GM12878 (cell line): Measurements from ENCODE around the gene RHEB.

Experiments
- CTCF ChIP-seq, 3 experiments: IDR thresholded peaks in 2 of 3; conservative IDR thresholded peaks in 1 of 3; 2 replicates each; pipeline ENCODE4 v1.5.1; 2011; ENCODE audit warnings: low read depth in 3 of 3, low read length in 3 of 3, mild to moderate bottlenecking in 3 of 3, control low read depth in 2 of 3, moderate library complexity in 2 of 3, inconsistent platforms in 1 of 3, mixed read lengths in 1 of 3; ENCODE audit not compliant: control insufficient read depth in 2 of 3, insufficient read depth in 1 of 3; ENCODE audit errors: extremely low read depth in 1 of 3
- EZH2 ChIP-seq: IDR thresholded peaks from 2 replicates; pipeline ENCODE4 v1.6.1; 2012; ENCODE audit warnings: low read depth, mild to moderate bottlenecking, control low read depth, inconsistent platforms, low read length, borderline replicate concordance; ENCODE audit not compliant: control insufficient read depth
- MYC ChIP-seq: IDR thresholded peaks from 2 replicates; pipeline ENCODE4 v1.6.1; 2011; ENCODE audit warnings: mild to moderate bottlenecking, low read length, moderate library complexity, inconsistent platforms; ENCODE audit not compliant: insufficient read depth, insufficient replicate concordance, insufficient read length, severe bottlenecking
- POLR2A ChIP-seq: IDR thresholded peaks from 2 replicates; pipeline ENCODE4 v1.6.1; 2011; ENCODE audit warnings: low read depth, mild to moderate bottlenecking, low read length
- POLR2AphosphoS5 ChIP-seq: IDR thresholded peaks from 2 replicates; pipeline ENCODE4 v1.6.1; 2011; ENCODE audit warnings: mild to moderate bottlenecking, low read length, inconsistent platforms
- RFX5 ChIP-seq: IDR thresholded peaks from 2 replicates; pipeline ENCODE4 v1.6.1; 2011; ENCODE audit warnings: low read depth, low read length, improper control_type of control experiment
- TCF7 ChIP-seq: IDR thresholded peaks from 2 replicates; pipeline ENCODE4 v1.6.1; 2014; ENCODE audit warnings: antibody characterized with exemption, borderline replicate concordance
- TF ChIP-seq, protein P1 (sequence below): IDR thresholded peaks from 2 replicates; pipeline ENCODE4 v1.6.1; 2012; ENCODE audit warnings: mild to moderate bottlenecking, low read depth, low read length

- TF ChIP-seq CTCF (IDR thresholded peaks at IDR 0.05 in 2 of 3, conservative IDR thresholded peaks at IDR 0.05 in 1 of 3; ENCODE audit: control insufficient read depth in 2 of 3, extremely low read depth in 1 of 3, insufficient read depth in 1 of 3, low read depth in 3 of 3, low read length in 3 of 3) (no peak), RFX5 (no peak), POLR2AphosphoS5 (no peak), TCF7 (no peak), EZH2 (no peak), MYC (no peak), POLR2A (no peak)
- TF ChIP-seq, protein P1, sequence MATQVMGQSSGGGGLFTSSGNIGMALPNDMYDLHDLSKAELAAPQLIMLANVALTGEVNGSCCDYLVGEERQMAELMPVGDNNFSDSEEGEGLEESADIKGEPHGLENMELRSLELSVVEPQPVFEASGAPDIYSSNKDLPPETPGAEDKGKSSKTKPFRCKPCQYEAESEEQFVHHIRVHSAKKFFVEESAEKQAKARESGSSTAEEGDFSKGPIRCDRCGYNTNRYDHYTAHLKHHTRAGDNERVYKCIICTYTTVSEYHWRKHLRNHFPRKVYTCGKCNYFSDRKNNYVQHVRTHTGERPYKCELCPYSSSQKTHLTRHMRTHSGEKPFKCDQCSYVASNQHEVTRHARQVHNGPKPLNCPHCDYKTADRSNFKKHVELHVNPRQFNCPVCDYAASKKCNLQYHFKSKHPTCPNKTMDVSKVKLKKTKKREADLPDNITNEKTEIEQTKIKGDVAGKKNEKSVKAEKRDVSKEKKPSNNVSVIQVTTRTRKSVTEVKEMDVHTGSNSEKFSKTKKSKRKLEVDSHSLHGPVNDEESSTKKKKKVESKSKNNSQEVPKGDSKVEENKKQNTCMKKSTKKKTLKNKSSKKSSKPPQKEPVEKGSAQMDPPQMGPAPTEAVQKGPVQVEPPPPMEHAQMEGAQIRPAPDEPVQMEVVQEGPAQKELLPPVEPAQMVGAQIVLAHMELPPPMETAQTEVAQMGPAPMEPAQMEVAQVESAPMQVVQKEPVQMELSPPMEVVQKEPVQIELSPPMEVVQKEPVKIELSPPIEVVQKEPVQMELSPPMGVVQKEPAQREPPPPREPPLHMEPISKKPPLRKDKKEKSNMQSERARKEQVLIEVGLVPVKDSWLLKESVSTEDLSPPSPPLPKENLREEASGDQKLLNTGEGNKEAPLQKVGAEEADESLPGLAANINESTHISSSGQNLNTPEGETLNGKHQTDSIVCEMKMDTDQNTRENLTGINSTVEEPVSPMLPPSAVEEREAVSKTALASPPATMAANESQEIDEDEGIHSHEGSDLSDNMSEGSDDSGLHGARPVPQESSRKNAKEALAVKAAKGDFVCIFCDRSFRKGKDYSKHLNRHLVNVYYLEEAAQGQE = no peak
Observed at GRCh38 chr7:151540146-151540545, 20.5 kb upstream of the RHEB start.
